Mesothelial cell of epicardium (in vitro differentiated cells): Measurements from ENCODE around the gene DDN. TPM values are rescaled to one million over a fixed set of nuclear protein-coding genes. Genes with fewer than 3 reads are reported as not detected.

Source experiments
- DNase-seq, 2 experiments: peaks; one replicate each; pipeline ENCODE4 v3.0.0; 2021; ENCODE audit warnings: low spot score in 2 of 2; ENCODE audit not compliant: unreplicated experiment in 2 of 2
- H3K27ac Mint-ChIP-seq: 2 replicates; pipeline ENCODE4 v1.8.0; 2021; ENCODE audit warnings: mixed read lengths
- H3K27me3 Mint-ChIP-seq: 2 replicates; pipeline ENCODE4 v1.8.0; 2021; ENCODE audit warnings: low read depth, mixed read lengths
- H3K36me3 Mint-ChIP-seq: 2 replicates; pipeline ENCODE4 v1.8.0; 2021; ENCODE audit warnings: mixed read lengths
- H3K4me1 Mint-ChIP-seq: 2 replicates; pipeline ENCODE4 v1.8.0; 2021; ENCODE audit warnings: mixed read lengths
- H3K4me3 Mint-ChIP-seq: 2 replicates; pipeline ENCODE4 v1.8.0; 2021; ENCODE audit warnings: mild to moderate bottlenecking, moderate library complexity, mixed read lengths
- H3K9me3 Mint-ChIP-seq: 2 replicates; pipeline ENCODE4 v1.8.0; 2021; ENCODE audit warnings: mixed read lengths
- total RNA-seq: library from RNA; stranded (reverse); gene quantifications from 3 replicates; pipeline ENCODE4 v1.2.1, GENCODE V29; 2021
- TF ChIP-seq, protein P1 (sequence below): fragments of 200-600 bp; sonication (generic); IDR thresholded peaks from one replicate; pipeline ENCODE4 v1.5.0; 2021; ENCODE audit warnings: antibody characterized with exemption; ENCODE audit not compliant: unreplicated experiment

Gene DDN
- total RNA-seq, 1 donor from 2014 or later: 0.36 TPM

DNA sequence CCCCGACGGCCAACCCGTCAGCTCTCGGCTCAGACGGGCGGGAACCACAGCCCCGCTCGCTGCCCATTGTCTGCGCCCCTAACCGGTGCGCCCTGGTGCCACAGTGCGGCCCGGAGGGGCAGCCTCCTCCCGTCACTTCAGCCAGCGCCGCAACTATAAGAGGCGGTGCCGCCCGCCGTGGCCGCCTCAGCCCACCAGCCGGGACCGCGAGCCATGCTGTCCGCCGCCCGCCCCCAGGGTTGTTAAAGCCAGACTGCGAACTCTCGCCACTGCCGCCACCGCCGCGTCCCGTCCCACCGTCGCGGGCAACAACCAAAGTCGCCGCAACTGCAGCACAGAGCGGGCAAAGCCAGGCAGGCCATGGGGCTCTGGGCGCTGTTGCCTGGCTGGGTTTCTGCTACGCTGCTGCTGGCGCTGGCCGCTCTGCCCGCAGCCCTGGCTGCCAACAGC is 20.9 kb downstream of the DDN start, which contains the start of gene WNT1:
TSS of gene WNT1 (plus strand) at position 32 of the 450 bp plus-strand sequence. CDS start at position 361, 329 bp downstream.
- Mint-ChIP-seq H3K36me3 (no peaks in the 10 kb centered on the region), H3K9me3 (no peaks in the 10 kb centered on the region), H3K27ac (peak within 1 kb of the TSS; percentile 28), H3K27me3 (peaks cover 97% of the 10 kb centered on the region), H3K4me3 (peak within 1 kb of the TSS; percentile 53), H3K4me1 (peaks cover 37% of the 10 kb centered on the region)
- TF ChIP-seq, protein P1, sequence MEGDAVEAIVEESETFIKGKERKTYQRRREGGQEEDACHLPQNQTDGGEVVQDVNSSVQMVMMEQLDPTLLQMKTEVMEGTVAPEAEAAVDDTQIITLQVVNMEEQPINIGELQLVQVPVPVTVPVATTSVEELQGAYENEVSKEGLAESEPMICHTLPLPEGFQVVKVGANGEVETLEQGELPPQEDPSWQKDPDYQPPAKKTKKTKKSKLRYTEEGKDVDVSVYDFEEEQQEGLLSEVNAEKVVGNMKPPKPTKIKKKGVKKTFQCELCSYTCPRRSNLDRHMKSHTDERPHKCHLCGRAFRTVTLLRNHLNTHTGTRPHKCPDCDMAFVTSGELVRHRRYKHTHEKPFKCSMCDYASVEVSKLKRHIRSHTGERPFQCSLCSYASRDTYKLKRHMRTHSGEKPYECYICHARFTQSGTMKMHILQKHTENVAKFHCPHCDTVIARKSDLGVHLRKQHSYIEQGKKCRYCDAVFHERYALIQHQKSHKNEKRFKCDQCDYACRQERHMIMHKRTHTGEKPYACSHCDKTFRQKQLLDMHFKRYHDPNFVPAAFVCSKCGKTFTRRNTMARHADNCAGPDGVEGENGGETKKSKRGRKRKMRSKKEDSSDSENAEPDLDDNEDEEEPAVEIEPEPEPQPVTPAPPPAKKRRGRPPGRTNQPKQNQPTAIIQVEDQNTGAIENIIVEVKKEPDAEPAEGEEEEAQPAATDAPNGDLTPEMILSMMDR: peak; percentile 61
- DNase-seq: no peak

DNA sequence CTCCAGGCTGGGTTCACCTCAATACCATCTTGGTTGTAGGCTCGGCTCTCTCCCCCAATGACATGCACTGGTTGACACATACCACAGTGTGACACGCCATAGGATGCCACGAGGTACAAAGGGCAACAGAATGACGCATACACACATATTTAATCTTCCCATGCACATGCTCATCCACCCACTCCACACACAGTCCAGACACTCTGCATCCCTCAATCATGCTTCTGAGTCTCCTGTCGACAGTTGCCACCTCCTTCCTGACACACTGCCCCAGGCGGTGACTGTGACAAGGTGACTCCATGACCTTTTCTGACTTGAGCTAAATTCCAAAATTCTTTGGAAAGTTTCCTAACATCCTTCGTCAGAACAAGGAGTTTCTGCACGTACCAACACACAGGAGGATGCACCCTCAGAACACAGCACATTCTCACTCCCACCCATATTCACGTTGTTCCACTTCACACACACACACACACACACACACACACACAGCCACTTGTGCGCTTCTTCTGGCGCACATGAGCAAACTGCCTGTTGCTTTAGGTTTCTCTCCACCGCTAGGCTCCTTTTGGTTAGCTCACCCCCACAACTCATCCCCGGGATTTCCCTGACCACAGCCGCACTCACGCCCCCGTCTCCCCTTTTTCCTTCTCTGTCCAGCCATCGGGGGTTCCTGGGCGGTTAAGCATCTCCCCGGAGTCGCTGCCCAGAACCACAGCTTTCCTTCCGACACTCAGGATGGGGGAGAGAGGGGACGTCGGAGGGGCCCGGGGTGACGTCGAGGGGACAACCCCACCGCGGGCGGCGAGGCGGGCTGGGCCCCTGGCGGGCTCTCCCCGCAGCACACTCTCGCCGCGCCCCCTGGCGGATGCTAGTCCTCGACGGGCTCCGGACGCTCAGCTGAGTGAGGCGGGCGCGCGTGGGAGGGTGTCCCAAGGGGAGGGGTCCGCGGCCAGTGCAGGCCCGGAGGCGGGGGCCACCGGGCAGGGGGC is 21.6 kb downstream of the DDN start:
- no peak overlapping the region for H3K27ac Mint-ChIP-seq
- peak overlapping the region; percentile 9 for H3K4me3 Mint-ChIP-seq
- peaks cover 37% of the 10 kb centered on the region for H3K4me1 Mint-ChIP-seq
- peaks cover 98% of the 10 kb centered on the region for H3K27me3 Mint-ChIP-seq
- H3K36me3 Mint-ChIP-seq: no peaks in the 10 kb centered on the region
- TF ChIP-seq, protein P1: peak; percentile 82
- no peaks in the 10 kb centered on the region for H3K9me3 Mint-ChIP-seq
- peak; percentile 60 to 76 for DNase-seq

DNA sequence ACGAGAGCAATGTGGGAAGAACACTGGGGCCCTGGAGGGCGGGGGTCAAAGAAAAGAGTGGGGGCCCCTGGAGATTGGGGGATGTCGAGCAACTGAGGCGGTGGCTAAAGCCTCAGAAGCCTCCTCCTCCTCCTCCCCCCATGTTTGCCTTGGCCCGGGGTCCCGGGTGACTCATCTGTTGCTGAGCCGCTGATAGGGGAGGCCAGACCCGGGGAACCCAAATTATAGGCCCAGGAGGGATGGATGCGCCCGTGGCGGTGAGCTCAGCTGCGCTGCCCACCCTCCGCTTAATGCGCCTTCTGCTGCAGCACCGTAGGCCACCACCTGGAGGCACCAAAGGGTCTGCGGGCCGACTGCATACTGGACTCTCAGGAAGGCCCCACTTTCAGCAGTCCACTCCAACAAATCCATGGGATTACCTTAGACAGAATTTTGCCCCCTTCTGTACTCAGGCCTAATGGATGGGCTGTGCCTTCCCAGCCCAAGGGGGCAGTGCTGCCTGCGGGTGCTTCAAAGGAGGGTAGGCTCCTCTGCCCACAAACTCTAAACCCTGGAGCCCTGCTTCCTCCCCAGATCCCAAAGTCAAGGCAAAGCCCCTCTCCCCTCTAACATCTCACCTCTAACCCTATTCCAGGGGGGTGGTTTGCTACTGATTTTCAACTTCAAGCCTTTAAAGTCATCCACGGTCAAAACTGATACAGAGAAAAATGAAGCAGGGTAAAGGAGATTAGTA is 25.1 kb downstream of the DDN start:
- Mint-ChIP-seq H3K4me3 (no peak overlapping the region), H3K4me1 (peaks cover 34% of the 10 kb centered on the region), H3K27me3 (peaks cover 96% of the 10 kb centered on the region), H3K36me3 (no peaks in the 10 kb centered on the region), H3K9me3 (no peaks in the 10 kb centered on the region), H3K27ac (no peak overlapping the region)
- TF ChIP-seq, protein P1: peak; percentile 80
- peak in 1 of 2 experiments; percentile 72 for DNase-seq

DNA sequence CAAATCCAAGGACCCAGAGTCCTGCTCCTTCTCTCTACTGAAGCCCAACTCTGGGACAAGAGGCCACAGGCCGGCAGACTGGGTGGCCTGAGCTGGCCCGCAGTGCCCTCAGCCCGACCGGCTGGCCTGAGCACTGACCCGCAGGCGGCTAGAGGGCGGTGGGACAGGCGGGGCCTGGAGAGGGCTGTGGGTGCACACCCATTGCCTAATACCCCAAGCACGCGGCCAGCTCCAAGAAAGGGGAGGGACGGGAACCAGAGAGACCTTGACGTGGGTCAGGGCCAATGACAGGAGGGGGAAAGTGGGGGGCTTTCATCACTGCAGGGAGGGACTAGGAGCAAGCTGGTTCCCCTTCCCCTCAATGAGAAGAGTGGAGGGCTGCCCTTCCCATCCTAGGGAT is 25.6 kb downstream of the DDN start:
- Mint-ChIP-seq H3K9me3 (no peaks in the 10 kb centered on the region), H3K27ac (no peak overlapping the region), H3K4me3 (no peak overlapping the region), H3K27me3 (peaks cover 95% of the 10 kb centered on the region), H3K4me1 (peaks cover 34% of the 10 kb centered on the region), H3K36me3 (no peaks in the 10 kb centered on the region)
- DNase-seq: no peak
- TF ChIP-seq, protein P1: no peak

DNA sequence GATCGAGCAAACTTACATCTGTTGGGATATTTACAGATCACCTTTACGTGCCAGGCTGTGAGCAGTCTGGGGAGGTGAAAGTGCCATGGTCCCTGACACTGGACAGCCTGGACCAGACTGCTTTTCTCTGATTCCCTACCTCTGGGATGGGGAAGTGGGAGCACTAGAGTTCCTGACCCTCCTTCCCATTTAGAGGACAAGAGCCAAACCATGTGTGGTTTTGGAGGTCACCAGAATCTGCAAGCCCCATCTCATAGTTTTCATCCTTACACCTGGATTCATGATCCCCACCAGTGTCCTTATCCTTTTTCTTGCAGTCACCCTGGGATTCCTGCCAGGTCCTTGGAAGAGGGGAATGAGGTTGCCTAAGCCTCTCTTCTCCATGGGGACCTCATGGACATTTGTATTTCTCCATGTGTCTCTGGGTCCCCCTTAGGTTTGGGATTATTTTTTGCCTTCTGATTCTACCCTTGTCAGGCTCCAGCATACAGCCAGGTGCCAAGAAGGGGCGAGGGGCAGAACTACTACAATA is 26.2 kb downstream of the DDN start:
- Mint-ChIP-seq H3K4me3 (no peak overlapping the region), H3K4me1 (peaks cover 34% of the 10 kb centered on the region), H3K27me3 (peaks cover 97% of the 10 kb centered on the region), H3K27ac (no peak overlapping the region), H3K36me3 (no peaks in the 10 kb centered on the region), H3K9me3 (no peaks in the 10 kb centered on the region)
- DNase-seq: no peak
- TF ChIP-seq, protein P1: no peak
